Caco-2 (cell line): Measurements from ENCODE around the gene ITGB2. TPM values are rescaled to one million over a fixed set of nuclear protein-coding genes. Genes with fewer than 3 reads are reported as not detected.

Experiments
- BruUV-seq: library from RNA; stranded (reverse); fragments of 400-500 nt; replicated peaks from 2 replicates; lab custom pipeline; 2021; lab: Mats Ljungman, UMichigan
- CTCF ChIA-PET: fragments of 300-600 bp; sonication (Branson Sonifier 250); formaldehyde crosslinking; loops from one replicate; lab custom pipeline; 2022; ENCODE audit warnings: antibody characterized with exemption; lab: Charles Lee
- POLR2A ChIA-PET: fragments of 300-600 bp; sonication (Branson Sonifier 250); formaldehyde crosslinking; loops from one replicate; lab custom pipeline; 2022; ENCODE audit warnings: antibody characterized with exemption; lab: Charles Lee
- DNase-seq, 2 experiments: peaks; one replicate each; pipeline versions ENCODE4 v3.0.0 to v3.0.0-alpha.2; 2020 to 2022
- H3K27me3 ChIP-seq: replicated peaks from 2 replicates; pipeline ENCODE4 v1.6.0; 2011; ENCODE audit warnings: low read length; ENCODE audit not compliant: control insufficient read depth, insufficient read depth
- H3K36me3 ChIP-seq: 2 replicates; pipeline ENCODE4 v1.5.1; 2011; ENCODE audit warnings: low read length; ENCODE audit not compliant: control insufficient read depth, insufficient read depth
- H3K4me1 ChIP-seq: fragments of 250-450 bp; sonication (Bioruptor Pico); 2 replicates; pipeline ENCODE4 v1.5.1; 2020; ENCODE audit warnings: mild to moderate bottlenecking
- H3K4me3 ChIP-seq: 2 replicates; pipeline ENCODE4 v1.5.1; 2011; ENCODE audit warnings: low read depth, mild to moderate bottlenecking, control low read depth, low read length
- H3K9me3 ChIP-seq: fragments of 250-450 bp; sonication (Bioruptor Pico); 2 replicates; pipeline ENCODE4 v1.5.1; 2020; ENCODE audit warnings: mild to moderate bottlenecking, moderate library complexity
- H3K27ac Mint-ChIP-seq: one replicate; pipeline ENCODE4 v1.8.0; 2022; ENCODE audit warnings: mixed read lengths; ENCODE audit not compliant: unreplicated experiment
- H3K27me3 Mint-ChIP-seq: one replicate; pipeline ENCODE4 v1.8.0; 2022; ENCODE audit warnings: mixed read lengths; ENCODE audit not compliant: insufficient read depth, unreplicated experiment
- H3K36me3 Mint-ChIP-seq: one replicate; pipeline ENCODE4 v1.8.0; 2022; ENCODE audit warnings: mild to moderate bottlenecking, mixed read lengths; ENCODE audit not compliant: insufficient read depth, unreplicated experiment
- H3K4me1 Mint-ChIP-seq: one replicate; pipeline ENCODE4 v1.8.0; 2022; ENCODE audit warnings: low read depth, mixed read lengths; ENCODE audit not compliant: unreplicated experiment
- H3K4me3 Mint-ChIP-seq: one replicate; pipeline ENCODE4 v1.8.0; 2022; ENCODE audit warnings: mild to moderate bottlenecking, moderate library complexity, mixed read lengths; ENCODE audit not compliant: unreplicated experiment
- H3K9me3 Mint-ChIP-seq: one replicate; pipeline ENCODE4 v1.8.0; 2022; ENCODE audit warnings: mixed read lengths; ENCODE audit not compliant: unreplicated experiment
- CTCF ChIP-seq, 2 experiments: fragments of 200-600 bp in 1 of 2; IDR thresholded peaks; 1 replicate in 1 of 2; 2 replicates in 1 of 2; pipeline versions ENCODE4 v1.5.1 to v1.8.0; 2011 to 2022; ENCODE audit warnings: antibody characterized with exemption in 1 of 2, control low read depth in 1 of 2, inconsistent platforms in 1 of 2, low read depth in 1 of 2, low read length in 1 of 2, mild to moderate bottlenecking in 1 of 2, moderate library complexity in 1 of 2; ENCODE audit not compliant: insufficient read depth in 1 of 2, severe bottlenecking in 1 of 2, unreplicated experiment in 1 of 2
- intact Hi-C: fragments of 100-400 bp; cut with micrococcal nuclease; formaldehyde crosslinking; loops from one replicate; pipeline ENCODE4 v1.10.0; 2022; ENCODE audit not compliant: unreplicated experiment
- total RNA-seq: library from RNA; stranded (reverse); gene quantifications from 2 replicates; pipeline ENCODE4 v1.2.3, GENCODE V29; 2022

ITGB2 gene
- total RNA-seq, 1 experiment from 2014 or later, result 0.48 TPM

DNA sequence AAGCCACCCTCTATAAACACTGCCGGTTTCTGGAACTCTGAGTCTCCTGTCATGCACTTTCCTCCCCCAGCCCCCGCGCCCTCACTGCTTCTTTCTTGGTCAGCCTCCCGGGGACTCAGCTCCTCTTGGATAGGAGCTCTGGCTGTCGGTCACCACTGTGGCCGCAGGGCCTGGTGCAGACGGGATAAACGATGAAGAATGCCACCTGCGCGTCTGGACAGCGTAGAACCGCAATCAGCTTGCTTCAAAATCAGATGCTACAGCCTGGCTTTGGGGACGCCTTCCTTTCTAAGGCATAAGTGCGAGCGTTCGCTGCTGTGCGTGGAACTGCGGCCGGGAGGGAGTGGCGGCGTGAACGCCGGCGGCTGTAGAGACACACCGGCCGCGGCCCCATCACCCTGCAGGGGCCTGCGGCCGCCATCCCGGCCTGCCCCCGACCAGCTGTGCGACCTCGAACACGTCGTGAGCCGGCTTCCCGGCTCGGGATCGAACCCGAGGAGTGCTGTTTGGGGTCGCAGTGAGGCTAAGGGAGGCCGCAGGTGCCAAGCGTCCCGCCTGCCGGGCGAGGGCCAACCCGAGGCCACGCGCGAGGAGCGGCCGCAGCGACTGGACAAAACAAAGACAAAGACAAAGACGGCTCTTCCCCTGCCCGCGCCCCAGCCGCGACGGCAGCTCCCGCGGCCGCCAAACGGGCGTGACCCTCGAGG is 47.9 kb downstream of the ITGB2 start:
- no peaks in the 10 kb centered on the region for H3K27me3 ChIP-seq
- H3K27ac Mint-ChIP-seq, result peak overlapping the region; percentile 89
- no peaks in the 10 kb centered on the region for H3K9me3 Mint-ChIP-seq
- H3K9me3 ChIP-seq, result no peaks in the 10 kb centered on the region
- H3K4me1 ChIP-seq, result peaks cover 49% of the 10 kb centered on the region
- peak overlapping the region; percentile 95 for H3K4me3 Mint-ChIP-seq
- ChIA-PET CTCF (interaction anchor here (0.6 to 3.0 kb wide), 3 partner anchors 55 to 79 kb away, joined by 4 to 16 read pairs (median 13); partner anchors contain the start of gene UBE2G2), POLR2A (interaction anchor here (1.0 to 1.8 kb wide), 3 partner anchors 55 to 140 kb away, joined by 4 to 24 read pairs (median 11); partner anchors contain the start of gene UBE2G2)
- H3K36me3 Mint-ChIP-seq, result peaks cover 60% of the 10 kb centered on the region
- no peak for TF ChIP-seq CTCF (IDR thresholded peaks at IDR 0.05; ENCODE audit: insufficient read depth in 1 of 2, low read depth in 1 of 2, low read length in 1 of 2, severe bottlenecking in 1 of 2, unreplicated experiment in 1 of 2)
- BruUV-seq, result no TSS peak
- DNase-seq, result peak in 1 of 2 experiments; percentile 44
- peak overlapping the region; percentile 95 for H3K4me3 ChIP-seq
- peaks cover 32% of the 10 kb centered on the region for H3K4me1 Mint-ChIP-seq
- no peaks in the 10 kb centered on the region for H3K27me3 Mint-ChIP-seq
- intact Hi-C loops, result loop anchor here (5.0 to 10.0 kb wide), 3 partner anchors 36 to 538 kb away; partner anchors contain the start of genes CFAP410 and SUMO3
- no peaks in the 10 kb centered on the region; the same call in none of the 2 replicates for H3K36me3 ChIP-seq

DNA sequence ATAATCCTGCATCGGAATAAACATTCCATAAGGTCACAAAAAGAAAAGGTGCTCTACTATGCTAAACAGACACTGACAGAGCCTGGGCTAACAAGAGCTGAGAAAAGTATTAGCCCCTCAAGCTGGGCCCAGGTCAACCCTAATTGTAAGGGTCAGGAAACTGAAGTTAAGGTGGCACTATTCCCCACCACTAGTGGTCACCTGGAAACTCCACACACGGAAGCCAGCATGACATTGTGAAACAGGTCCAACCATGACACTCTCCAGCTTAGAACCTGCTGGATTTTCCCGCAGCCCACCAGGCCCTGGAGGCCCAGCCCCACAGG is 48.4 kb downstream of the ITGB2 start:
- H3K4me3 ChIP-seq, result peak overlapping the region; percentile 95
- no peak for TF ChIP-seq CTCF (IDR thresholded peaks at IDR 0.05; ENCODE audit: insufficient read depth in 1 of 2, low read depth in 1 of 2, low read length in 1 of 2, severe bottlenecking in 1 of 2, unreplicated experiment in 1 of 2)
- peaks cover 37% of the 10 kb centered on the region for H3K4me1 Mint-ChIP-seq
- H3K36me3 ChIP-seq, result no peaks in the 10 kb centered on the region; the same call in none of the 2 replicates
- peaks cover 65% of the 10 kb centered on the region for H3K36me3 Mint-ChIP-seq
- CTCF ChIA-PET, result interaction anchor here (0.6 to 2.6 kb wide), 2 partner anchors 56 to 71 kb away, joined by 4 to 13 read pairs; partner anchors contain the start of gene UBE2G2
- H3K27me3 ChIP-seq, result no peaks in the 10 kb centered on the region
- H3K27me3 Mint-ChIP-seq, result no peaks in the 10 kb centered on the region
- no peak for DNase-seq
- no peaks in the 10 kb centered on the region for H3K9me3 ChIP-seq
- peak overlapping the region; percentile 89 for H3K27ac Mint-ChIP-seq
- POLR2A ChIA-PET, result no interaction called here
- peak overlapping the region; percentile 95 for H3K4me3 Mint-ChIP-seq
- H3K9me3 Mint-ChIP-seq, result no peaks in the 10 kb centered on the region
- H3K4me1 ChIP-seq, result peaks cover 54% of the 10 kb centered on the region
- intact Hi-C loops, result loop anchor here (5.0 to 10.0 kb wide), 3 partner anchors 35 to 537 kb away; partner anchors contain the start of genes CFAP410 and SUMO3
- BruUV-seq, result no TSS peak

DNA sequence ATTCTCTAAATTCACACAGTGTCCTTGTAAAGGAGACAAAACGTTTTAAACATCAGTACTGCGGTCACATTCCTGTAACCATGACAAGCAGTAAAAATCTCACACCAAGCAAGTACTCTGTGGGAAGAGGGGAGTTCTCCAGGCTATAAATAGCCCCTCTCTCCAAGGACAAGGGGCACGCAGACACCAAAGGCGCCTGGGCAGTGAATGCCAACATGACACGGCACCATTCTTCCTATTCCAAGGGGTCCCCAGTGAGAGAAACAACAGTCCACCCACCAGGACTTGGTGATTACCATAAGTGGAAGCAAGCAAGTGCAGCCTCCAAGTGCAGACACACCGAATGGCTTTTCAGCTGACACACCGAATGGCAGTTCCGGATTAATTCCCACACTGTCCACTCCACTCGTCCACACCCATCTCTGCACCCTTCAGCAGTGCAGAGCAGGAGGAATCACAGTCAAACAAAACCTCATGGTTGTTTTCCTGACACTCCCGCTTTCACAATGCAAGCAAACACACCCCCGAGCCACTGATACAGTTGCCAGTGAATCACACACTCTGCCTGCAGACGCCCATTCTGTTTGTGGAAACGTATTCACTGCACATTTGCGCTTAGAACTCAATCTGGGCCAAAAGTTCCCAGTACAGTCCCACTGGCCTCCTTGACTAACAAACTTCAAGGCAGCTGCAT is 49.0 kb downstream of the ITGB2 start:
- intact Hi-C loops, result loop anchor here (5.0 to 10.0 kb wide), 3 partner anchors 34 to 537 kb away; partner anchors contain the start of genes CFAP410 and SUMO3
- Histone ChIP-seq H3K27me3 (no peaks in the 10 kb centered on the region), H3K4me1 (peaks cover 60% of the 10 kb centered on the region), H3K4me3 (peak overlapping the region; percentile 95), H3K9me3 (no peaks in the 10 kb centered on the region), H3K36me3 (no peaks in the 10 kb centered on the region; the same call in none of the 2 replicates)
- Mint-ChIP-seq H3K4me3 (peak overlapping the region; percentile 95), H3K27me3 (no peaks in the 10 kb centered on the region), H3K27ac (peak overlapping the region; percentile 89), H3K36me3 (peaks cover 70% of the 10 kb centered on the region), H3K4me1 (peaks cover 43% of the 10 kb centered on the region), H3K9me3 (no peaks in the 10 kb centered on the region)
- CTCF ChIA-PET, result interaction anchor here (0.6 to 2.6 kb wide), 2 partner anchors 56 to 70 kb away, joined by 4 to 13 read pairs; partner anchors contain the start of gene UBE2G2
- BruUV-seq, result no TSS peak
- POLR2A ChIA-PET, result no interaction called here
- no peak for TF ChIP-seq CTCF (IDR thresholded peaks at IDR 0.05; ENCODE audit: insufficient read depth in 1 of 2, low read depth in 1 of 2, low read length in 1 of 2, severe bottlenecking in 1 of 2, unreplicated experiment in 1 of 2)
- peak in 1 of 2 experiments; percentile 44 for DNase-seq
